WTC11 (cell line): ENCODE data around the gene SYT1. TPM values are rescaled to one million over a fixed set of nuclear protein-coding genes. Genes with fewer than 3 reads are reported as not detected.
A peak's percentile ranks its signal among the peaks of the same experiment; 100 is the strongest.

Experiments used
- ATAC-seq: fragments of 200-7000 bp; cut with Tn5 transposase; 2 replicates; pipeline ENCODE4 v1.10.0; 2021; ENCODE audit warnings: mild to moderate bottlenecking, moderate library complexity
- CTCF ChIA-PET: fragments of 300-600 bp; sonication (Branson Sonifier 250); formaldehyde crosslinking; loops from one replicate; lab custom pipeline; 2021; ENCODE audit warnings: antibody characterized with exemption; lab: Charles Lee
- POLR2A ChIA-PET: fragments of 350-600 bp; sonication (Branson Sonifier 250); formaldehyde crosslinking; loops from one replicate; lab custom pipeline; 2021; ENCODE audit warnings: antibody characterized with exemption; lab: Charles Lee
- DNase-seq: peaks from one replicate; pipeline ENCODE4 v3.0.0; 2021; ENCODE audit warnings: low spot score
- H3K27ac Mint-ChIP-seq: 2 replicates; pipeline ENCODE4 v1.8.0; 2021; ENCODE audit warnings: mixed read lengths
- H3K27me3 Mint-ChIP-seq: 2 replicates; pipeline ENCODE4 v1.8.0; 2021; ENCODE audit warnings: low read depth, mild to moderate bottlenecking, moderate library complexity, mixed read lengths
- H3K36me3 Mint-ChIP-seq: 2 replicates; pipeline ENCODE4 v1.8.0; 2021; ENCODE audit warnings: mixed read lengths
- H3K4me1 Mint-ChIP-seq: 2 replicates; pipeline ENCODE4 v1.8.0; 2022; ENCODE audit warnings: mixed read lengths
- H3K4me3 Mint-ChIP-seq: 2 replicates; pipeline ENCODE4 v1.8.0; 2021; ENCODE audit warnings: mild to moderate bottlenecking, moderate library complexity, mixed read lengths
- H3K9me3 Mint-ChIP-seq: 2 replicates; pipeline ENCODE4 v1.8.0; 2021; ENCODE audit warnings: mixed read lengths
- CREB1 ChIP-seq: sonication (generic); formaldehyde crosslinking; IDR thresholded peaks from 2 replicates; pipeline ENCODE4 v1.8.0; 2023; ENCODE audit warnings: mild to moderate bottlenecking, missing genetic modification reagents
- JUN ChIP-seq: sonication (generic); formaldehyde crosslinking; IDR thresholded peaks from 2 replicates; pipeline ENCODE4 v1.8.0; 2023; ENCODE audit warnings: mild to moderate bottlenecking, missing genetic modification reagents
- NFYB ChIP-seq: sonication (generic); formaldehyde crosslinking; conservative IDR thresholded peaks from 2 replicates; pipeline ENCODE4 v1.8.0; 2022; ENCODE audit warnings: low read depth, missing genetic modification reagents
- SMAD3 ChIP-seq: sonication (generic); formaldehyde crosslinking; IDR thresholded peaks from 2 replicates; pipeline ENCODE4 v1.8.0; 2022; ENCODE audit warnings: missing genetic modification reagents, mild to moderate bottlenecking, borderline replicate concordance
- SOX15 ChIP-seq: fragments of 250-450 bp; sonication (Bioruptor Pico); IDR thresholded peaks from 2 replicates; pipeline ENCODE4 v1.9.0; 2021; ENCODE audit warnings: mild to moderate bottlenecking
- ZNF263 ChIP-seq: sonication (generic); formaldehyde crosslinking; IDR thresholded peaks from 2 replicates; pipeline ENCODE4 v1.8.1; 2022; ENCODE audit warnings: low read depth, mild to moderate bottlenecking, moderate library complexity, missing genetic modification reagents
- ZNF317 ChIP-seq: sonication (generic); formaldehyde crosslinking; IDR thresholded peaks from 2 replicates; pipeline ENCODE4 v1.8.1; 2023; ENCODE audit warnings: low read depth, mild to moderate bottlenecking, moderate library complexity, missing genetic modification reagents, borderline replicate concordance
- ZNF396 ChIP-seq: fragments of 250-450 bp; sonication (Bioruptor Pico); IDR thresholded peaks from 2 replicates; pipeline ENCODE4 v1.8.0; 2021; ENCODE audit warnings: mild to moderate bottlenecking, moderate library complexity, borderline replicate concordance
- total RNA-seq: library from RNA; stranded (reverse); gene quantifications from 3 replicates; pipeline ENCODE4 v1.2.3, GENCODE V29; 2021
- TF ChIP-seq, protein P1 (sequence below): sonication (generic); formaldehyde crosslinking; conservative IDR thresholded peaks from 2 replicates; pipeline ENCODE4 v1.8.1; 2023; ENCODE audit warnings: mild to moderate bottlenecking, low read depth, missing genetic modification reagents, moderate library complexity
- TF ChIP-seq, protein P2 (sequence below): sonication (generic); formaldehyde crosslinking; IDR thresholded peaks from 2 replicates; pipeline ENCODE4 v1.8.0; 2022; ENCODE audit warnings: missing genetic modification reagents
- TF ChIP-seq, protein P3 (sequence below): sonication (generic); formaldehyde crosslinking; IDR thresholded peaks from 2 replicates; pipeline ENCODE4 v1.8.1; 2023; ENCODE audit warnings: mild to moderate bottlenecking, missing genetic modification reagents, moderate library complexity
- TF ChIP-seq, protein P4 (sequence below): sonication (generic); formaldehyde crosslinking; IDR thresholded peaks from 2 replicates; pipeline ENCODE4 v1.8.0; 2023; ENCODE audit warnings: missing genetic modification reagents, mild to moderate bottlenecking, borderline replicate concordance
- TF ChIP-seq, protein P5 (sequence below): sonication (generic); formaldehyde crosslinking; IDR thresholded peaks from 2 replicates; pipeline ENCODE4 v1.8.0; 2022; ENCODE audit warnings: mild to moderate bottlenecking, missing genetic modification reagents
- TF ChIP-seq, protein P6 (sequence below): sonication (generic); formaldehyde crosslinking; IDR thresholded peaks from 2 replicates; pipeline ENCODE4 v1.8.0; 2022; ENCODE audit warnings: mild to moderate bottlenecking, missing genetic modification reagents

The SYT1 gene
- total RNA-seq, 1 experiment from 2014 or later = 45.2 TPM

DNA sequence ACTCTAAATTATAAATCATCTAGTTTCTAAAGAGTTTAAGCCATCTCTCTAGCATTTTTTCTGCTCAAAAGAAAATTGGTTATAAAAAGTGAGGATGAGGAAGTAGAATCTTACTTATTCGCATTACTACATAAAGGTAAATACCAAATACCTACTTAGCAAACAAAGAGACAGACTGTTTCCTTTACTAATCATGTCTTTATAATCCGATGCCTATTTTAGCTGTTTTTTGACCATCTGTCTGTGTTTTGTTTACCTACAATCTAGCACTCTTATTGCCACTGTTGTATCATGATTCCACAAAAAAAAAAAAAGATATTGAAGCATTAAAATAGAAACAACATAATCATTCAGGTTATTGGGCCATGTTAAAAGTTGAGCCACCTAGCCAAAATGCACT, 430.0 kb downstream of the SYT1 start:
- ChIA-PET POLR2A (no interaction called here), CTCF (no interaction called here)
- ATAC-seq (no peak), DNase-seq (no peak)
- TF ChIP-seq, protein P1, sequence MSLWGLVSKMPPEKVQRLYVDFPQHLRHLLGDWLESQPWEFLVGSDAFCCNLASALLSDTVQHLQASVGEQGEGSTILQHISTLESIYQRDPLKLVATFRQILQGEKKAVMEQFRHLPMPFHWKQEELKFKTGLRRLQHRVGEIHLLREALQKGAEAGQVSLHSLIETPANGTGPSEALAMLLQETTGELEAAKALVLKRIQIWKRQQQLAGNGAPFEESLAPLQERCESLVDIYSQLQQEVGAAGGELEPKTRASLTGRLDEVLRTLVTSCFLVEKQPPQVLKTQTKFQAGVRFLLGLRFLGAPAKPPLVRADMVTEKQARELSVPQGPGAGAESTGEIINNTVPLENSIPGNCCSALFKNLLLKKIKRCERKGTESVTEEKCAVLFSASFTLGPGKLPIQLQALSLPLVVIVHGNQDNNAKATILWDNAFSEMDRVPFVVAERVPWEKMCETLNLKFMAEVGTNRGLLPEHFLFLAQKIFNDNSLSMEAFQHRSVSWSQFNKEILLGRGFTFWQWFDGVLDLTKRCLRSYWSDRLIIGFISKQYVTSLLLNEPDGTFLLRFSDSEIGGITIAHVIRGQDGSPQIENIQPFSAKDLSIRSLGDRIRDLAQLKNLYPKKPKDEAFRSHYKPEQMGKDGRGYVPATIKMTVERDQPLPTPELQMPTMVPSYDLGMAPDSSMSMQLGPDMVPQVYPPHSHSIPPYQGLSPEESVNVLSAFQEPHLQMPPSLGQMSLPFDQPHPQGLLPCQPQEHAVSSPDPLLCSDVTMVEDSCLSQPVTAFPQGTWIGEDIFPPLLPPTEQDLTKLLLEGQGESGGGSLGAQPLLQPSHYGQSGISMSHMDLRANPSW (CRISPR knock-in tag) = no peak
- TF ChIP-seq, protein P2, sequence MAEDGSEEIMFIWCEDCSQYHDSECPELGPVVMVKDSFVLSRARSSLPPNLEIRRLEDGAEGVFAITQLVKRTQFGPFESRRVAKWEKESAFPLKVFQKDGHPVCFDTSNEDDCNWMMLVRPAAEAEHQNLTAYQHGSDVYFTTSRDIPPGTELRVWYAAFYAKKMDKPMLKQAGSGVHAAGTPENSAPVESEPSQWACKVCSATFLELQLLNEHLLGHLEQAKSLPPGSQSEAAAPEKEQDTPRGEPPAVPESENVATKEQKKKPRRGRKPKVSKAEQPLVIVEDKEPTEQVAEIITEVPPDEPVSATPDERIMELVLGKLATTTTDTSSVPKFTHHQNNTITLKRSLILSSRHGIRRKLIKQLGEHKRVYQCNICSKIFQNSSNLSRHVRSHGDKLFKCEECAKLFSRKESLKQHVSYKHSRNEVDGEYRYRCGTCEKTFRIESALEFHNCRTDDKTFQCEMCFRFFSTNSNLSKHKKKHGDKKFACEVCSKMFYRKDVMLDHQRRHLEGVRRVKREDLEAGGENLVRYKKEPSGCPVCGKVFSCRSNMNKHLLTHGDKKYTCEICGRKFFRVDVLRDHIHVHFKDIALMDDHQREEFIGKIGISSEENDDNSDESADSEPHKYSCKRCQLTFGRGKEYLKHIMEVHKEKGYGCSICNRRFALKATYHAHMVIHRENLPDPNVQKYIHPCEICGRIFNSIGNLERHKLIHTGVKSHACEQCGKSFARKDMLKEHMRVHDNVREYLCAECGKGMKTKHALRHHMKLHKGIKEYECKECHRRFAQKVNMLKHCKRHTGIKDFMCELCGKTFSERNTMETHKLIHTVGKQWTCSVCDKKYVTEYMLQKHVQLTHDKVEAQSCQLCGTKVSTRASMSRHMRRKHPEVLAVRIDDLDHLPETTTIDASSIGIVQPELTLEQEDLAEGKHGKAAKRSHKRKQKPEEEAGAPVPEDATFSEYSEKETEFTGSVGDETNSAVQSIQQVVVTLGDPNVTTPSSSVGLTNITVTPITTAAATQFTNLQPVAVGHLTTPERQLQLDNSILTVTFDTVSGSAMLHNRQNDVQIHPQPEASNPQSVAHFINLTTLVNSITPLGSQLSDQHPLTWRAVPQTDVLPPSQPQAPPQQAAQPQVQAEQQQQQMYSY (CRISPR knock-in tag) = no peak
- peaks cover 8% of the 10 kb centered on the region; the same call in 1 of the 2 replicates for H3K4me1 Mint-ChIP-seq
- 0 out of 2 replicates have a peak overlapping the region, but pooled peaks have one; percentile 70 for H3K27ac Mint-ChIP-seq
- H3K4me3 Mint-ChIP-seq = no peak overlapping the region
- H3K36me3 Mint-ChIP-seq = peaks cover 23% of the 10 kb centered on the region
- no peaks in the 10 kb centered on the region for H3K9me3 Mint-ChIP-seq
- no peaks in the 10 kb centered on the region for H3K27me3 Mint-ChIP-seq

DNA sequence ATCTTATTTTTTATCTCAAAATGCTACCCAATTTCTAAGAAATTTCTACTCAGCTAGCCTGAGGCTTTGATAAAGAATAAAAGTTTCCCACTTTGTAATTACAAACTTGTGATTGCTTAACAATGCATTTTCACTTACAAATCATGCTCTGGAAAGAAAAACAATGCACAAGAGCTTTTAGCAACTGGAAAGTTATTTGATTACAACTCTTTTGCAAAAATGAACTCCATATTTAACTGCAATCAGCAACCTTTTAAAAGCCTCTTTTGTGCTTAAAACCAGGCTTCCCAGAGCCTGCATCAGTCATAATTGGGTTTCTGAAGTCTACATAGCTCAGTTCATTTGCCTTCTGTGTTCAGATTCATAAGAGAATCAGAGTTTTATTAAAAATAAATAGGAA, 431.0 kb downstream of the SYT1 start:
- Mint-ChIP-seq H3K4me1 (peaks cover 8% of the 10 kb centered on the region; the same call in 1 of the 2 replicates), H3K36me3 (peaks cover 30% of the 10 kb centered on the region), H3K27ac (no peak overlapping the region), H3K4me3 (no peak overlapping the region)
- ATAC-seq = no peak
- TF ChIP-seq, protein P3, sequence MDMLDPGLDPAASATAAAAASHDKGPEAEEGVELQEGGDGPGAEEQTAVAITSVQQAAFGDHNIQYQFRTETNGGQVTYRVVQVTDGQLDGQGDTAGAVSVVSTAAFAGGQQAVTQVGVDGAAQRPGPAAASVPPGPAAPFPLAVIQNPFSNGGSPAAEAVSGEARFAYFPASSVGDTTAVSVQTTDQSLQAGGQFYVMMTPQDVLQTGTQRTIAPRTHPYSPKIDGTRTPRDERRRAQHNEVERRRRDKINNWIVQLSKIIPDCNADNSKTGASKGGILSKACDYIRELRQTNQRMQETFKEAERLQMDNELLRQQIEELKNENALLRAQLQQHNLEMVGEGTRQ = no peak
- TF ChIP-seq SMAD3 (no peak), SOX15 (CRISPR knock-in tag) (no peak), JUN (CRISPR knock-in tag) (no peak), NFYB (CRISPR knock-in tag) (no peak), CREB1 (no peak), ZNF263 (no peak), ZNF317 (CRISPR knock-in tag) (no peak), ZNF396 (CRISPR knock-in tag) (no peak)
- TF ChIP-seq, protein P4, sequence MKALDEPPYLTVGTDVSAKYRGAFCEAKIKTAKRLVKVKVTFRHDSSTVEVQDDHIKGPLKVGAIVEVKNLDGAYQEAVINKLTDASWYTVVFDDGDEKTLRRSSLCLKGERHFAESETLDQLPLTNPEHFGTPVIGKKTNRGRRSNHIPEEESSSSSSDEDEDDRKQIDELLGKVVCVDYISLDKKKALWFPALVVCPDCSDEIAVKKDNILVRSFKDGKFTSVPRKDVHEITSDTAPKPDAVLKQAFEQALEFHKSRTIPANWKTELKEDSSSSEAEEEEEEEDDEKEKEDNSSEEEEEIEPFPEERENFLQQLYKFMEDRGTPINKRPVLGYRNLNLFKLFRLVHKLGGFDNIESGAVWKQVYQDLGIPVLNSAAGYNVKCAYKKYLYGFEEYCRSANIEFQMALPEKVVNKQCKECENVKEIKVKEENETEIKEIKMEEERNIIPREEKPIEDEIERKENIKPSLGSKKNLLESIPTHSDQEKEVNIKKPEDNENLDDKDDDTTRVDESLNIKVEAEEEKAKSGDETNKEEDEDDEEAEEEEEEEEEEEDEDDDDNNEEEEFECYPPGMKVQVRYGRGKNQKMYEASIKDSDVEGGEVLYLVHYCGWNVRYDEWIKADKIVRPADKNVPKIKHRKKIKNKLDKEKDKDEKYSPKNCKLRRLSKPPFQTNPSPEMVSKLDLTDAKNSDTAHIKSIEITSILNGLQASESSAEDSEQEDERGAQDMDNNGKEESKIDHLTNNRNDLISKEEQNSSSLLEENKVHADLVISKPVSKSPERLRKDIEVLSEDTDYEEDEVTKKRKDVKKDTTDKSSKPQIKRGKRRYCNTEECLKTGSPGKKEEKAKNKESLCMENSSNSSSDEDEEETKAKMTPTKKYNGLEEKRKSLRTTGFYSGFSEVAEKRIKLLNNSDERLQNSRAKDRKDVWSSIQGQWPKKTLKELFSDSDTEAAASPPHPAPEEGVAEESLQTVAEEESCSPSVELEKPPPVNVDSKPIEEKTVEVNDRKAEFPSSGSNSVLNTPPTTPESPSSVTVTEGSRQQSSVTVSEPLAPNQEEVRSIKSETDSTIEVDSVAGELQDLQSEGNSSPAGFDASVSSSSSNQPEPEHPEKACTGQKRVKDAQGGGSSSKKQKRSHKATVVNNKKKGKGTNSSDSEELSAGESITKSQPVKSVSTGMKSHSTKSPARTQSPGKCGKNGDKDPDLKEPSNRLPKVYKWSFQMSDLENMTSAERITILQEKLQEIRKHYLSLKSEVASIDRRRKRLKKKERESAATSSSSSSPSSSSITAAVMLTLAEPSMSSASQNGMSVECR (CRISPR knock-in tag) = no peak
- TF ChIP-seq, protein P5, sequence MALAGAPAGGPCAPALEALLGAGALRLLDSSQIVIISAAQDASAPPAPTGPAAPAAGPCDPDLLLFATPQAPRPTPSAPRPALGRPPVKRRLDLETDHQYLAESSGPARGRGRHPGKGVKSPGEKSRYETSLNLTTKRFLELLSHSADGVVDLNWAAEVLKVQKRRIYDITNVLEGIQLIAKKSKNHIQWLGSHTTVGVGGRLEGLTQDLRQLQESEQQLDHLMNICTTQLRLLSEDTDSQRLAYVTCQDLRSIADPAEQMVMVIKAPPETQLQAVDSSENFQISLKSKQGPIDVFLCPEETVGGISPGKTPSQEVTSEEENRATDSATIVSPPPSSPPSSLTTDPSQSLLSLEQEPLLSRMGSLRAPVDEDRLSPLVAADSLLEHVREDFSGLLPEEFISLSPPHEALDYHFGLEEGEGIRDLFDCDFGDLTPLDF (CRISPR knock-in tag) = no peak
- TF ChIP-seq, protein P6, sequence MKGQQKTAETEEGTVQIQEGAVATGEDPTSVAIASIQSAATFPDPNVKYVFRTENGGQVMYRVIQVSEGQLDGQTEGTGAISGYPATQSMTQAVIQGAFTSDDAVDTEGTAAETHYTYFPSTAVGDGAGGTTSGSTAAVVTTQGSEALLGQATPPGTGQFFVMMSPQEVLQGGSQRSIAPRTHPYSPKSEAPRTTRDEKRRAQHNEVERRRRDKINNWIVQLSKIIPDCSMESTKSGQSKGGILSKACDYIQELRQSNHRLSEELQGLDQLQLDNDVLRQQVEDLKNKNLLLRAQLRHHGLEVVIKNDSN (CRISPR knock-in tag) = no peak
- TF ChIP-seq, all 79 proteins: peak for 0
- no peaks in the 10 kb centered on the region for H3K27me3 Mint-ChIP-seq
- no peak for DNase-seq
- H3K9me3 Mint-ChIP-seq = no peaks in the 10 kb centered on the region
- CTCF ChIA-PET = no interaction called here
- POLR2A ChIA-PET = no interaction called here
